Fibroblast of peridontal ligament (primary cell): Measurements from ENCODE around the gene LRP5.
"Not testable (repeated sequence)": the region's sequence is repeated elsewhere in the genome, so short reads cannot be mapped to it uniquely, and the experiment has no call there.

Source experiments
- DNase-seq: peaks from one replicate; pipeline ENCODE4 v3.0.0-alpha.2; 2010; ENCODE audit errors: extremely low read depth

Gene LRP5

DNA sequence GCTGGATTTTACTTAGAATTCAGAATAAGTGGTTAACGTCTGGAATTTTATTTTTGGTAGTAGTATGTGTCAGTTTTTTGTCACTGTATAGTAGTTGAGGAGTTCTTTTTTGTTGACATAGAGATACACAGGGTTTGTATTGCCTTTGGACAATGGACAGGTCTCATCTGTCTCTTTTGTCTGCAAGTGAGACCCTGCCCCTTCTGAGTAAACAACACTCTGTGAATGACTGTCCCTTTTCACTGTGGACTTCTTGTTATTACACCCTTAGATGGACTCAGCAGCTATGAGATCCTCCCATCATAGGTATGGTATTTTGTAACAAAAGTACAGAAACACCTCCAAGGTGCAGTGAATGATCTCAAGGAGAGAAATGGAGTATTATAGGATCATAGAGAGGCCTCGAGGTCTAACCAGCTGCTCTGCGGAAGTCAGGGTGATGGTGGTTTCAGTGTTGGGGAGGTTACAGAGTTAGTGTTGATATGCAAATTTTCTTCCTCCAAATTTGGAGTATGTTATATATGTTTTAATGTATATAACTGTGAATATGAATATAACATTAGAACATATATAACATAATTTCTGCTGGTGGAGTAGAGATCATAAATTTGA, 155.9 kb downstream of the LRP5 start:
- DNase-seq: no peak

DNA sequence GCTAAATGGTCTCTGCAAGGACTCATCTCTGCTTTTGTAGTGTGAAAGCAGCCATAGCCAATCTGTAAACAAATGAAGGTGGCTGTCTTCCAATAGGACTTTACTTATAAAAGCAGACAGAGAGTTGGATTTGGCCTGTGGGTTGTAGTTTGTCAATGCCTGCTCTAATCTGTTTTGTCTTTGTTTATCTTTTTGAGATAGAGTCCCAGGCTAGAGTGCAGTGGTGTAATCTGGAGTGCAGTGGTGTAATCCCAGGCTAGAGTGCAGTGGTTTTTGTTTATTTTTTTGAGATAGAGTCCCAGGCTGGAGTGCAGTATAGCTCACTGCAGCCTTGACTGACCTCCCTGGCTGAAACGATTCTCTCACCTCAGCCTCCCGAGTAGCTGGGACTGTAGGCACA, 156.7 kb downstream of the LRP5 start:
- peak; percentile 67 for DNase-seq

DNA sequence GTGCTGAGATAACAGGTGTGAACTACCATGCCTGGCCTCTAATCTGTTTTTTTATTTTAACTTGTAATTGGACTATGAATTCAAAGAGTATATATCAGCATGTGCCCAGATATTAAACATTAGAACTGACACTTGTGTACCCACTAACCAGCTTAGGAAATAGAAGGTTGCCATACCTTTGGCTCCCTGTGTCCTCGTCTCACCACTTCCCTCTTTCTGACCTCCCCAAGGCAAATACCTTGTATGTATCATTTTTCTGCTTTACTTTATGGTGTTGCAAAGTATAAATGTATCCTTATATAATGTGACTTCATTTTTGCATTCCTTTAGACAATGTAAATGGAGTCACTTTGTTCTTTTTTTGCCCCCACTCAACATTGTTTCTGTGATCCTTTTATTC, 157.3 kb downstream of the LRP5 start:
- DNase-seq: no peak

DNA sequence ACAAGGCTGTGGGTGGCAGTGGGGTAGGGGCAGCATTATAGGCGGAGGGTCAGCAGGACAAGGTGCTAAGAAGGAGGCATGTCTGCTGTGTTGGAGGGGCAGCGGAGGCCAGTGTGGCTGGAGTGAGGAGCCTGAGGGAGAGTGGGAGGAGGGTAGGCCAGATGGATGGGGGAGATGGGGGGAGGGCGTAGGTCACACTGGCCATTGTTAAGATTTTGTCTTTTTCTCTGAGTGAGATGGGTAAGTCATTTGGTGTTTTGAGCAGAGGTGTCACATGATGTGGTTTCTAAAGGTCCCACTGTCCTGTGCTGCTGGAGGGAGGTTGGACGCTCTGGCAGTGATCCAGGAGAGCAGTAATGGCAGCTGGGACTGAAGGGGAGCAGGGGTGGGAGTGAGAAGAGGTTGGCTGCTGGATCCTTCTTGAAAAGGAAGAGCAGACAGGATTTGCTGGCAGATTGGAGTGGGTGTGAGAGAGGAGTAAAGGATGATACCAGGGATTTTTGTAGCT, 158.0 kb downstream of the LRP5 start:
- DNase-seq: no peak

DNA sequence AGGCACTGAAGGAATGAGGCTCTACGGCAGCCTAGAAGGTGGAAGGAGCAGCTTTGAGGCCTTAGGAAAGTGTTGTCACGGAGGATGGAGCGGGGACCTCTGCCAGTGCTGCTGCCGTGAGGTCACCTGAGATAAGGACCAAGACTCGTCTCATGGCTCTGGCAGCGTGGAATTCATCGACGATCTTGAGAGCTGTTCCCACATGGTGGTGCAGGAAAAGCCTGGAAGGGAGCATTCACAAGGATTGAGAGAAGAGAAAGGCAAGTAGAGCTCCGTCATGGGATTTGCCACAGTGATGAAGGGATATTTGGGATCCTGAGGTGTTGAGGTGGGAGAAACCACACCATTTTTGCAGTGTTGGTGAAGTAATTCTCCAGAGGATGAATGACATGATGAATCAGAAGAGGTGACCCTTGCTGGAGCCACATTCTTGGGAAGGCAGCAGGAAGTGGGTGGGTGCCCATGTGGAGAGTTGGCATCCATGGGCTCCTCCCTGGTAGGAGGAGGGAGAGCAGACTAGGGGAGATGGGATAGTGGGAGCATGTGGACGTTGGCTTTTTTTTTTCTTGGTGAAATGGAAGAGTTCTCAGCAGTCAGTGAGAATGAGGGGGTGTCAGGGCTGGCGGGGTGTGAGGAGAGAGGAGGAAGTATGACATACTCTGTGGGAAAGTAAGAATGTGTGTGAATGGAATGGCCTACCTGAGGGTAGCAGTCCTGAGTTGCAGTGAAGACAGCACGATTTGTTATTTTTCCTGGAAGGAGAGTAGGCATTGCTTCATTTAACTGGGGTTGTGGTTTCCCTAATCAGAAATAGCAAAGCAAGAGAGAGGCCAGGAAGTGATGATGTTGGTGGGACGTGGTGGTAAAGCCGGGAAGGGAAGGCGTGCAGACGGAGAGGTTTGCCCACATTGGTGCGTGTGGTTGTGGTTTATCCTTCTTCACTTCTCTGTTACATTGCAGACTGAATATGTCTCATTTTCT, 159.3 kb downstream of the LRP5 start:
- peak; percentile 91 for DNase-seq

DNA sequence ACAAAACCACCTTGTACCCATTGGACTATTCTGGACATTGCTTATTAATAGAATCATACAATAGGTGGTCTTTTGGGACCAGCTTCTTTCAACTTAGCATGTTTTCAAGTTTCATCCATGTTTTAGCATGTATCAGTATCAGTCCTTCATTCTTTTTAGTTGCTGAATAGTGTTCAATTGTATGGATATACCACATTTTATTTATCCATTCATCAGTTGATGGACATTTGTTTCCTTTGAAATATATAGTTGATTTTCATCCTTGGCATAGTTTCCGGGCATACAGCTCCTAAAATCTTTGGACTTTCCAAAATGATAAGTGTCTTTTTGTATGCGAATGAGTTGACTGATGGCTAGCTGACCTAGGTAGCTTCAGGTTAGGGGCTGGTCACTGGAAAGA, 160.4 kb downstream of the LRP5 start:
- no peak for DNase-seq

DNA sequence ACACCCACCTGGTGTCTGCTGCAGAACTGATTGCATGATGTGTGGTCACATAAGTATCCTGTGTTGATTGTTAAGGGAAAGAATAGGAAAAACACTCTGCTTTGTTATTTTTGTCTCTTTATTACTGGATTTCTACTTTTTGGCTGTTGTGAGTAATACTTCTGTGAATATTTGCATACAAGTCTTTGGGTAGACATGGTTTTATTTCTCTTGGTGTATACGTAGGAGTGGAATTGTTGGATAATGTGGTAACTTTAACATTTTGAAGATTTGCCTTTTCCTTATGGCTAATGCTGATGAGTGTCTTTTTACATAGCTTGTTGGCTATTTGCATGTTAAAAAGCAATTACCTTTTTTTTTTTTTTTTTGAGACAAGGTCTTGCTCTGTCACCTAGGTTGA, 161.3 kb downstream of the LRP5 start:
- no peak for DNase-seq

DNA sequence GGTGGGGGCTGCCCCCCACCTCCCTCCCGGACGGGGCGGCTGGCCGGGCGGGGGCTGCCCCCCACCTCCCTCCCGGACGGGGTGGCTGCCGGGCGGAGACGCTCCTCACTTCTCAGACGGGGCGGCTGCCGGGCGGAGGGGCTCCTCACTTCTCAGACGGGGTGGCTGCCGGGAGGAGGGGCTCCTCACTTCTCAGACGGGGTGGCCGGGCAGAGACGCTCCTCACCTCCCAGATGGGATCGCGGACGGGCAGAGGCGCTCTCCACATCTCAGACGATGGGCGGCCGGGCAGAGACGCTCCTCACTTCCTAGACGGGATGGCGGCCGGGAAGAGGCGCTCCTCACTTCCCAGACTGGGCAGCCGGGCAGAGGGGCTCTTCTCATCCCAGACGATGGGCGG, 163.2 kb downstream of the LRP5 start:
- DNase-seq: not testable (repeated sequence)

DNA sequence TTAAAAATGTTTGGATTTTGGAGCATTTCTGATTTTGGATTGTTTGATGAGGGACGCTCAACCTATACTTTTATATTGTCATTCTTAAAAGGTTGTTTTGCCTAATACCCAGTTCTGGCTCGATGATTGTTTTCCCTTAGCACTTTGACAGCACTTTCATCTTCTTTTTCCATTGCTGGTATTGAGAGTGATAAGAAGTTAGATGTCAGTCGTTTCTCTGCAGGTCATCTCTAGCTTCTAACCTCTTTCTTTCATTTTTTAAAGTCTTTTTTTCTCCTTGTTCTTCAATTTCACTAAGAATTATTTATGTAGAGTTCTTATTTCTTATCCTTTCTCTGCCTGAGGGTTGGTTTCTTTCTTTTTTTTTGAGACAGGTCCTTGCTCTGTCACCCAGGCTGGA, 167.0 kb downstream of the LRP5 start:
- no peak for DNase-seq

DNA sequence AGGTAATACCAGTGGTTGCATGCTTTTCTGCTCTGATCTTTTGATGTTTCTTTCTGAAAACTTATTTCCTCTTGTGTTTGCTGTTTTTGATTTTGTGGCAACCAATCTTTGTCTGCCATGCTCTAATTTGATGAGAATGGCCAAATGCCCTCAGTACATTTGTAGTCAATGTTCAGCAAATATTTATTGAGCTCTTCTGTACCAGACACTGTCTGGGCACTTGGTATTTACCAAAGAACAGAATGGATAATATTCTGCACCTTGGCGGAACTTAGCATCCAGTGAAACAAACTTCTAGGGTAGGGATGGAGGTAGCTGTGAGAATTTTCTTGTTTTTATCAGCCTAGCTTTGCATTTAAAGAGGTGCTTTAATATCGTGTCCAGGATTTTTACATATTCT, 167.8 kb downstream of the LRP5 start:
- no peak for DNase-seq

DNA sequence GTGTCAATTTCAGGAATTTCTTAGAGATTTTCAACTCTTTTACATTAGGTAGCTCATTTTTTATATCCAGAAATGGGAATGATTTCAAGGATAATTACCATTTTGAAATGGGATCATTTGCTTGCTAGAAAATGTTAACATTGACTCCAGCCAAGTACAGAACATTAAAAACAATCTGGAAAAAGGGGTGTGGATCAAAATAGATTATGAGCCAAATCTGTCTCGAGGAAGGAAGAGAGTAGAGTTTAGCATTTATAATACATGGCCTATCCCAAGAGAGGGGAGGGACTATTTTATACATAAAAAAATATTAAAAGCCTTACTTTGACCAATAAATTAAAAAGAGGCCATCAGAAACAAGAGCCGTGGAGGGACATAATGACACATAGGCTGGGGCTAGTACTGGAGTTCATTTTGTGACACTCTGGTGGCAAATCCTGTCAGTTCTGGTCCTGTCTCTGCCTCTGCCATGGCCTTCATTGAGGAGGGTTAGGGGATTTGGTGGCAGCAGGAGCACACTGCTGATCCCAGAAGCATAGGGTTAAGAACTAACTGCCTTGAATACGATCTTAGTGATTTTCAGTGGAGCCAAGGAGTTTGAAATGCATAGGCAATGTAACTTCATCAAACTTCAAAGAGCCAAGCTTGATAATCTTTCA, 168.6 kb downstream of the LRP5 start:
- DNase-seq: peak; percentile 51

DNA sequence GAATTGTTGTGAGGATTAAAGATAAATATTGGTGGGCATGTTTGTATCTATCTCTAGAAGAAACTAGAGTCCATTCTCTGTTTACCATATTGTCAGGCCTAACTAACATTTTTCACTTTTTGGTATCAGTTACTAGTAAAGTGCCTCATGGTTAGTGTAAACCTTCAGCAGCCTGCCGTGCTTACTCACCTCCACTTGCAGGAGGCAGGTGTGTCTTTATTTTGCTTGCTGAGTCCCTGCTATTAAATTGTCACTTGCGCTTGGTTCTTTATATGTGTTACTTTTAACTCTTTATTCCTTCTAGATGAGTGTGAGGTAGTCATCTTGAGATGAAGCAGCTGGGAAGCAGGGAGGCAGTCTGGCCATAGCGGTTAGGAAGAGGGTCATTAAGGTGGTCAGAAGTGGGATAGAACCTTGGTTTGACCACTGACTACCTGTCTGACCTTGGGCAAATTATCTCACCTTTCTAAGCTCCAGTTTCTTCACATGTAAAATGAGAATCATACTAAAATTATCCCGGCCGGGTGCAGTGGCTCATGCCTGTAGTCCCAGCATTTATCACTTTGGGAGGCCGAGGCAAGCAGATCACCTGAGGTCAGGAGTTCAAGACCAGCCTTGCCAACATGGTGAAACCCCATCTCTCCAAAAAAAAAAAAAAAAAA, 169.3 kb downstream of the LRP5 start:
- no peak for DNase-seq

DNA sequence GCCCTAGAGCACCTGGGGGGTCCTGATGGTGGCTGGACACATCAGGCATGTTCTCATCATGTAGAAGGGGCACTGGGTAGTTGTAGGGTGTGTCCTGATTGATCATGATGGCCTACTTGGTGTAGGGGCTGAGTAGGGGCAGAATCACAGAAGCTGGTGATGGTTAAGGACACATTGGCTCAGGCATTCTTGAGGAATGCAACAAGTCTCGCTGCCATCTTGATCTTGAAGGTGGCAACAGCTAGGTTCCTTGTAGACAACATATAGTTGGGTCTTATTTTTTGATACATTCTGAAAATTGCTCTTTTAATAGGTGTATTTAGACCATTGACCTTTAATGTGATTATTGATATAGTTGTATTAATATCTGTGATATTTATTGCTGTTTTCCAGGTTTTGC, 176.2 kb downstream of the LRP5 start:
- no peak for DNase-seq

DNA sequence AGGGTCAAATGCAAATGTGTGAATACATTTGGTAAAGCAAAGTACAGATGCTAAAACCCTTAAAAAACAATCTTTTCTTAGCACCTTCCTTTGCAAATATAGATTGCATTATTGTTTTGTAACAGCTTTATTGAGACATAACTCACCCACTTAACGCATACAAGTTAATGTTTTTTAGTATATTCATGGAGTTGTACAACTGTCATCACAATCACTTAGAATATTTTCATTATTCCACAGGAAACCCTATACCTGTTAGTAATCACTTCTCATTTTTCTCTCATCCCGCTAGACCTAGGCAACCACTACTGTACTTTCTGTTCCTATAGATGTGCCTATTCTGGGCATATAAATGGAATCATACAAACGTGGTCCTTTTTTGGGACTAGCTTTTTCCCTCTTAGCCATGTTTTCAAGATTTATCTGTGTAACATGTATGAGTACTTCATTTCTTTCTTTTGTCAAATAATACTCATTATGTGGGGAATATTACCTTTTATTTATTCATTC, 182.9 kb downstream of the LRP5 start:
- DNase-seq: no peak

DNA sequence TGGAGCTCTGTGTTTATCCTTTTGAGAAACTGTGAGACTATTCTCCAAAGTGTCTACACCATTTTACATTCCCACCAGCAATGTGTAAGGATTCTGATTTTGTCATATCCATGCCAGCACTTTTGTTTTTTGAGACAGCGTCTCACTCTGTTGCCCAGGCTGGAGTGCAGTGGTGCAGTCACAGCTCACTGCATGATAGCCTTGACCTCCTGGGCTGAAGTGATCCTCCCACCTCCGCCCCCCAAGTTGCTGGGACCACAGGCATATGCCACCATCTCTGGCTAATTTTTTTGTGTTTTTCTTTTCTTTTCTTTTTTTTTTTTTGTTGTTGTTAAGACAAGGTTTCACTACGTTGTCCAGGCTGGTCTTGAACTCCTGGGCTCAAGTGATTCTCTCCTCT, 183.5 kb downstream of the LRP5 start:
- no peak for DNase-seq

DNA sequence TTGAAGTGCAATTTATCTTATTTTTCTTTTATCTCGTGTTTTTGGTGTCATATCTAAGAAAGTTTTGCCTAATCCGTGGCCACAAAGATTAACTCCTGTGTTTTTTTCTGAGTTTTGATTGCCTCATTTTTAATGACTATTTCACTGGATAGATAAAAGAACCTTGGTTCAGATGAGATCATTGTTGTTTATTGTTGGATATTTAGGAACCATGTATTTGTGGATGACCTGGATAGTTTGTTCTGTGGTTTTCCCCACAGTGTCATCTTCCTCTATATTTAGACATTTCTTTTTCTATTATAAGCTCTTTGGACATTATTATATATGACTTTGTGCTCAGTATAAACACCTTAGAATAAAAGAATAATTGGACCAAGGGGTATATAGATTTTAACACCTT, 185.4 kb downstream of the LRP5 start:
- no peak for DNase-seq

DNA sequence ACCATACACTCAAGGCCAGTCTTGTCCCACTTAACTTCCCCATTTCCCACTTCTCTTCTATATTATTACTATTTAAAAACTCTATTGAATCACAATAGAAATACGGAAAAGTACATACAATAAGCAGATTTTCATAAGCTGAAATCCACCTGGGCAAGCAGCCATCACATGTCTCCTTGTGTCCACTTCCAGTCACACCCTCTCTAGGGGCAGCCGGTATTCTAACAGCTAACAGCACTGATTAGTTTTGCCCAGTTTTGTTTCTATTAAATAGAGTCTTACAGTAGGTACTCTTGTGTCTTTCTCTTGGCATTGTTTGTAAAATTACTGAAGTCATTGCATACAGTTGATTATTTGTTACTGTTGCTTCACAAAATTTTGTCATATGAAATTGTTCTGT, 185.9 kb downstream of the LRP5 start:
- DNase-seq: no peak
